NCI-H2171 treated with DMSO at 0.1 percent for 48 hours (cell line): ENCODE data around the gene CACNB2.
"Not testable (repeated sequence)": the region's sequence is repeated elsewhere in the genome, so short reads cannot be mapped to it uniquely, and the experiment has no call there.

Source experiments
- DNase-seq: peaks from one replicate; lab custom pipeline; 2025; lab: John Stamatoyannopoulos, UW

CACNB2 gene

DNA sequence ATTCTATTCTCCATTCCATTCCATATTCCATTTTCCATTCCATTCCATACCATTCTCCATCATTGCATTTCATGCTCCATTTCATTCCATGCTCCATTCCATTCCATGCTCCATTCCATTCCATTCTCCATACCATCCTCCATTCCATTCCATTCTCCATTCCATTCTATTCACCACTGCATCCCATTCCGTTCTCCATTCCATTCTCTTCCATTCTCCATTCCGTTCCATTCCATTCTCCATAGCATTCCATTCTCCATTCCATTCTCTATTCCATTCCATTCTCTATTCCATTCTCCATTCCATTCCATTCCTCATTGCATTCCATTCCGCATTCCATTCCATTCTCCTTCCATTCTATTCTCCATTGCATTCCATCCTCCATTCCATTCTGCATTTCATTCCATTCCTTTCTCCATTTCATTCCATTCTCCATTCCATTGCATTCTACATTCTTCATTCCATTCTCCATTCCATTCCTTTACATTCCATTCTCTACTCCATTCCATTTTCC lies 427.2 kb downstream of the CACNB2 start:
- no peak for DNase-seq

DNA sequence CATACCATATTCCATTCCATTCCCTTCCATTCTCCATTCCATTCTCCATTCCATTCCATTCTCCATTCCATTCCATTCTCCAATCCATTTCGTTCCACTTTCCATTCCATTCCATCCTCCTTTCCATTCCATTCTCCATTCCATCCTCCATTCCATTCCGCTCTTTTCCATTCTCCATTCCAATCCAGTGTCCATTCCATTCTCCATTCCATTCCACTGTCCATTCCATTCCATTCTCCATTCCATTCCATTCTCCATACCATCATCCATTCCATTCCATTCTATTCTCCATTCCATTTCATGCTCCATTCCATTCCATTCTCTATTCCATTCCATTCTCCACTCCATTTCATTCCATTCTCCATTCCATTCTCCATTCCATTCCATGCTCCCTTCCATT lies 430.2 kb downstream of the CACNB2 start:
- not testable (repeated sequence) for DNase-seq

DNA sequence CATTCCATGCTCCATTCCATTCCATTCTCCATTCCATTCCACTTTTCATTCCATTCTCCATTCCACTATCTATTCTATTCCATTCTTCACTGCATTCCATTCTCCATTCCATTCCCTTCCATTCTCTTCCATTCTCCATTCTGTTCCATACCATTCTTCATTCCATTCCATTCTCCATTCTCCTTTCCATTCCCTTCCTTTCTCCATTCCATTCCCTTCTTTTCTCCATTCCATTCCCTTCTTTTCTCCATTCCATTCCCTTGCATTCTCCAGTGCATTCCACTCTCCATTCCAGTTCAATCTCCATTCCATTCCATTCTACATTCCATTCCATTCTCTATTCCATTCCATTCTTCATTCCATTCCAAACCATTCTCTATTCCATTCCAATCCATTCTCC lies 430.9 kb downstream of the CACNB2 start:
- DNase-seq = no peak

DNA sequence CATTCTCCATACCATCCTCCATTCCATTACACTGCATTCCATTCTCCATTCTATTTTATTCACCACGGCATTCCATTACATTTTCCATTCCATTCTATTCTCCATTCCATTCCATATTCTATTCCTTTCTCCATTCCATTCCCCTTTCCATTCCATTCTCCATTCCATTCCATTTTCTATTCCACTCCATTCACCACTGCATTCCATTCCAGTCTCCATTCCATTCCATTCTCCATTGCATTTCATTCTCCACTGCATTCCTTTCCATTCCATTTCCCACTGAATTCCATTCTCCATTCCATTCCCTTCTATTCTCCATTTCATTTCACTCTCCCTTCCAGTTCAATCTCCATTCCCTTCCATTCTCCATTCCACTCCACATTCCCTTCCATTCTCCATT lies 431.6 kb downstream of the CACNB2 start:
- no peak for DNase-seq

DNA sequence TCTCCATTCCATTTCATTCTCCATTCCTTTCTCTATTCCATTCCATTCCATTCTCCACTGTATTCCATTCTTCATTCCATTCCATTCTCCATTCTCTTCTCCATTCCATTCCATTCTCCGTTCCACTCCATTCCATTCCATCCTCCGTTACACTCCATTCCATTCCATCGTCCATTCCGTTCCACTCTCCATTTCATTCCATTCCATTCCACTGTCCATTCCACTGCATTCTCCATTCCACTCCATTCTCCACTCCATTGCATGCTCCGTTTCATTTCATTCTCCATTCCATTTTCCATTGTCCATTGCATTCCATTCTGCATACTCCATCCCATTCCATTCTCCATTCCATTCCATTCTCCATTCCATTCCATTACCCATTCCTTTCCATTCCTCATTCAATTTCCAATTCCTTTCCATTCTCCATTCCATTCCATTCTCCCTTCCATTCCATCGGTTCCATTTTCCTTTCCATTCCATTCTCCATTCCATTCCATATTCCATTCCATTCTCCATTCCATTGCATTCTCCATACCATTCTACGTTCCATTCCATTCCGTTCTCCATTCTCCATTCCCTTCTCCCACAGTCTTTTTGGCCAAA lies 432.8 kb downstream of the CACNB2 start:
- DNase-seq = no peak

DNA sequence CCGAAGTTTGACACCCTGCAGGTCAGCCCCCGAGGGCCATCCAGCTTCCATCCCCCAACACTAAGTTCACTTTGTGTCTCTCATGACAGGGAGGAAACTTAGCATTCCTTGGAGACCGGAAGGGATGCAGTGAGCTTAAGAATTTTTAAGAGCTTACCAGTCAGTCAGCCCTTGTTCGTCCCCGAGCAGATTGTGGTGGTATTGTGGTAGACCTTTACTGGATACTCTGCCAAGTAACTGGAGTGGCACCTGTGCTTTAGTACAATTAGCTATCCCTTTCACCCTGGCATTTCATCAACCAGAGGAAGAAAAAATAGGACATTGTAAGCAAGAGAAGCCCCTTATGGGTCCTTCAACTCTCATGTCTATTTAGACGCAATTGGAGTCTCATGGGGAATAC lies 436.4 kb downstream of the CACNB2 start:
- no peak for DNase-seq

DNA sequence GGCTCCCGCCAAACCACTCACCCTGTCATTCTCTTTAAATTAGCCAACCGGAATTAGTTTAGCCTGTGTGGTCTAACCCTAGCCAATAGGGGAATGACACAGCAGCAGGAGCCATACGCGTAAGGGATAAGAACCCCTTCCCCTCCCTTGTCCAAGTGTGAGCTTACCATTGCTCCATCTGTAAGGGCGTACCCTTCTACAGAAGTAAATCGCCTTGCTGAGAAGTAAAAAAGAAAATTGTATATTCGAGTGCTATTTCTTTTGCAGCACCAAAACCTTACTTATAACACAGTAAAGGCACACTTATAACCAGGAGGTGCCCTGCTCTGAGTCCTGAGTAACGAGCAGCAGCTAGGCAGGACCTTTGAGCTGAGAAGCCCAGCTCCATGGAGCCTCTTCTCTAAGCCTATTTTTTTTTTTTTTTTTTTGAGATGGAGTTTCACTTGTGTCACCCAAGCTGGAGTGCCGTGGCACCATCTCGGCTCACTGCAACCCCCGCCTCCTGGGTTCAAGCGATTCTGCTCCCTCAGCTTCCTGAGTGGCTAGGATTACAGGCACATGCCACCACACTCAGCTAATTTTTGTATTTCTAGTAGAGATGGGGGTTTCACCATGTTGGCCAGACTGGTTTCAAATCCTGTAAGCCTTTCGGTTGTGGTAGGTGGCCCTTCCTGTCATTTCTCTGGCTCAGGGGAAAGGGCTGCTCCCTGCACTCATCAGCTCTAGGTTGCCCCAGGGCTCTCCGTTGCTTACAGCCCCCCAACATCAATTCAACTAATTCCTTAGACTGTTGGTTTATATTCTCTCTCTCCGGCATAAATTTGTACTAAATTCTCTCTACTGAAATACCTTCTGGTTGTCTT lies 437.8 kb downstream of the CACNB2 start:
- no peak for DNase-seq

DNA sequence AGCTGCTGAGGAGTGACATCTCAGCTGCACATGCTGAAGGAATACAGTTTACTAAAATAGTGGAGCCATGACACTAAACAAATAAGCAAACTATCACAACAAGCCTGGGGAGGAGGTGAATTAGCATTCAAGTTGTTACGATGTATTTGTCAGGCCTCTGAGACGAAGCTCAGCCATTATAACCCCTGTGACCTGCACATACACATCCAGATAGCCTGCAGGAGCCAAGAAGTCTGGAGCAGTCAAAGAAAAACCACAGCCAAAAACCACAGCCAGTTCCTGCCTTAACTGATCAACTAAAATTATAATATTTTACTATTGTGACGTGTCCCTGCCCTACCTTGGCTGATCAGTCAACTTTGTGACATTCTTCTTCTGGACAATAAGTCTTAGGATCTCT lies 442.6 kb downstream of the CACNB2 start:
- DNase-seq = no peak

DNA sequence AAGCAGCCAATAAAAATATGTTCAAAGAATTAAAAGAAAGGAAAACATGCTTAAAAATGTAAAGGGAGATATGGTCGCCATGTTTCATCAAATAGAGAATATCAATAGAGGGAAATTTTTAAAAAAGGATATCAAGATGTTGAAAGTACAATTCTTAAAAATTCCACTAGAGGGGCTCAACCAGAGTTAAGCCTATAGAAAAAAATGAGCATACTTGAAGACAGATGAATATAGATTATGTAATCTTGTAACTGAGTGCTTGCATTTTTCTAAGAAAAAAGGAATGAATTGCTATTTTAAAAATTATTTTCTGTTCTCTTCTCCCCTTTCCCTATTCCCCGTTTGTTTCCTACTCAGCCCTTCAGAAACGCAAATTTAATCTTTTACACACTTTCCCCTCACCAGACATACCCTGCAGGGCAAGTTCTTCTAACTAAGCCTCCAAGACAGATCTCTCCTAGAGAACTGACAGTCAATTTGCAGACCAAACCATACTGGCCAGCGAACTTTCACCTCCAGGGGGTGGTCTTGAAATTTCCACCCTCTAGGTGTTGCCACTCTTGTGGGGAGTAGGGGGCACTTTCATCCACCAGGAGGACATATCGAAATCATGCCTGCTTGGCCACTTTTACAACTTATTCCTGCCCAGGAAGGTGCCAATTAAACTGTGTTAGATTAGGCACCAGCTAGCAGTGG lies 443.5 kb downstream of the CACNB2 start:
- peak; percentile 12 for DNase-seq

DNA sequence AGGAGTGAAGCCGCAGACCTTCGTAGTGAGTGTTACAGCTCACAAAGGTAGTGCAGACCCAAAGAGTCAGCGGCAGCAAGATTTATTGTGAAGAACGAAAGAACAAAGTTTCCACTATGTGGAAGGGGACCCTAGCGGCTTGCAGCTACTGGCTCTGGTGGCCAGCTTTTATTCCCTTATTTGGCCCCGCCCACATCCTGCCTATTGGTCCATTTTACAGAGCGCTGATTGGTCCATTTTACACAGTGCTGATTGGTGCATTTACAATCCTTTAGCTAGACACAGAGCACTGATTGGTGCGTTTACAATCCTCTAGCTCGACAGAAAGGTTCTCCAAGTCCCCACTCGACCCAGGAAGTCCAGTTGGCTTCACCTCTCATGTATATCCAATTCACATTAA lies 446.4 kb downstream of the CACNB2 start:
- not testable (repeated sequence) for DNase-seq

DNA sequence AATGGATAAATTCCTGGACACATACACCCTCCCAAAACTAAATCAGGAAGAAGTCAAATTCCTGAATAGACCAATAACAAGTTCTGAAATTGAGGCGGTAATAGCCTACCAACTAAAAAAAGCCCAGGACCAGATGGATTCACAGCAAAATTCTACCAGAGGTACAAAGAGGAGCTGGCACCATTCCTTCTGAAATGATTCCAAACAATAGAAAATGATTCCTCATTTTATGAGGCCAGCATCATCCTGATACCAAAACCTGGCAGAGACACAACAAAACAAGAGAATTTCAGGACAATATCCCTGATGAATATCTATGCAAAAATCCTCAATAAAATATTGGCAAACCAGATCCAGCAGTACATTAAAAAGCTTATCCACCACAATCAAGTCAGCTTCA lies 450.9 kb downstream of the CACNB2 start:
- DNase-seq = not testable (repeated sequence)
